ENCODE data around the gene FLRT1.

Gene FLRT1

GRCh38 chr11:64083398-64084080 lies 47.8 kb downstream of the FLRT1 start:
- peaks cover 21% of the 10 kb centered on the region; the same call in 1 of the 2 replicates for H3K27me3 ChIP-seq (ENCODE audit: insufficient read depth, low read length)
- WGBS = 93% methylated on average over 28 of the region's 28 CpGs
- no peaks in the 10 kb centered on the region for H3K9me3 ChIP-seq (ENCODE audit: insufficient read depth, low read depth, low read length)
- H3K4me1 ChIP-seq (ENCODE audit: insufficient read depth, low read length) = no peaks in the 10 kb centered on the region
- H3K36me3 ChIP-seq (ENCODE audit: insufficient read depth, low read length) = no peaks in the 10 kb centered on the region
- H3K4me3 ChIP-seq (ENCODE audit: low read length) = no peak overlapping the region
- H3K27ac ChIP-seq (ENCODE audit: low read depth, low read length) = no peak overlapping the region
- H3K9ac ChIP-seq (ENCODE audit: low read depth, low read length) = no peak overlapping the region

GRCh38 chr11:64084146-64084950 lies 48.6 kb downstream of the FLRT1 start:
- Histone ChIP-seq H3K4me3 (ENCODE audit: low read length) (no peak overlapping the region), H3K4me1 (ENCODE audit: insufficient read depth, low read length) (no peaks in the 10 kb centered on the region), H3K9ac (ENCODE audit: low read depth, low read length) (no peak overlapping the region), H3K36me3 (ENCODE audit: insufficient read depth, low read length) (no peaks in the 10 kb centered on the region), H3K27ac (ENCODE audit: low read depth, low read length) (no peak overlapping the region), H3K9me3 (ENCODE audit: insufficient read depth, low read depth, low read length) (no peaks in the 10 kb centered on the region), H3K27me3 (ENCODE audit: insufficient read depth, low read length) (peaks cover 20% of the 10 kb centered on the region; the same call in 1 of the 2 replicates)
- 88% methylated on average over 26 of the region's 26 CpGs for WGBS

GRCh38 chr11:64084951-64085710 lies 49.4 kb downstream of the FLRT1 start:
- peaks cover 17% of the 10 kb centered on the region; the same call in 1 of the 2 replicates for H3K27me3 ChIP-seq (ENCODE audit: insufficient read depth, low read length)
- H3K9me3 ChIP-seq (ENCODE audit: insufficient read depth, low read depth, low read length) = no peaks in the 10 kb centered on the region
- H3K4me1 ChIP-seq (ENCODE audit: insufficient read depth, low read length) = no peaks in the 10 kb centered on the region
- WGBS = 90% methylated on average over 27 of the region's 27 CpGs
- H3K27ac ChIP-seq (ENCODE audit: low read depth, low read length) = no peak overlapping the region
- no peaks in the 10 kb centered on the region for H3K36me3 ChIP-seq (ENCODE audit: insufficient read depth, low read length)
- no peak overlapping the region for H3K9ac ChIP-seq (ENCODE audit: low read depth, low read length)
- no peak overlapping the region for H3K4me3 ChIP-seq (ENCODE audit: low read length)
